UCSD-AML1 (cell line): Measurements from ENCODE around the gene PRR19.

Experiments used
- DNase-seq: peaks from one replicate; lab custom pipeline; 2025; ENCODE audit not compliant: unreplicated experiment; lab: John Stamatoyannopoulos, UW

Gene PRR19

DNA sequence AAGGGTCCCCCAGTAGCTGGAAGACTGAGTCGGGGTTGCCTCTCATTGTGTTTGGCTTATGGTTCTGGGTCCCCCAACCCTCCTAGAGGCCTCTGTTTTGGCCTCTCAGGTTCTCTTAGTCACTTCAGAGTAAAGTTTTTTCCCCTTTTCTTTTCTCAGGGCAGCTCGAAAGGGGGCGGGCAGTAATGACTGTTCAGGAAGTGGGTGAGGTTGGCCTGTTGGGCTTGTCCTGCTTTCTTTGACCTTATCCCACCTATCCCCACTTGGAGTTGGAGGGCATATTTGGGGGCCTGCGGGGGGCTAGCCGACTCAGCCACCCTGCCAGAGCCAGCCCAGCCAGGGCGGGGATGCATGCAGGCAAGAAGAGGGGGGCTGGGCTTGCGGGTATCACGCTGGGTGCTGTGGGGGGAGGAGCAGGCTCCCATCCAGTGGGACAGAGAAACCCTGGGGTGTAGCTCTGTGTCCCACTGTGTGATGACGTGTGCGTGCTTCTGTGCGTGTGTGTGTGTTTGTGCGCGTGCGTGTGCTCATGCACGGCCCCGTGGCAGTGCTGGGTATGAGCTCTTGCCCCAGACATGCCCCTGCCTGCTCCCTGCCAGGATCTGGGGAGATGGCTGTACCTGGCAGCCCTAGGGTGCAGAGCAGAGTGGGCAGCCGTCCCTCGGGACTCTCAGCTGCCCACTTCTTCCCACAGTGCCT is 31.4 kb upstream of the PRR19 start:
- DNase-seq: peak; percentile 47

DNA sequence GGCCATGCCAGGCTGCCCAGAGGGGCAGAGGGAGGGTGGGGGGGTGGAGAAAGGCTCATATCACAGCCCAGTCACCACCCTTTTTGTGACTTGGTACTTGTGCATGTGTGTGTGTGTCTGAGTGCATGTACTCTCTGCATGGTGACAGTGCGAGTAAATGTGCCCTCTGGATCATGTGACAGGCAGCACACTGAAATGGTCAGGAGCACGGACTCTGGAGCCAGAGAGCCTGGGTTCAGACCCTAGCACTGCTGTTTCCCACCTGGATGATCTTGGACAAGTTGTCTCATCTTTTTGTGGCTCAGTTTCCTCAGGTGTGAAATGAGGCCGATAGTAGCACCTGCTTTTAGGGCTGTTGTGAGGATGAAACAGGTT is 30.9 kb upstream of the PRR19 start:
- no peak for DNase-seq

DNA sequence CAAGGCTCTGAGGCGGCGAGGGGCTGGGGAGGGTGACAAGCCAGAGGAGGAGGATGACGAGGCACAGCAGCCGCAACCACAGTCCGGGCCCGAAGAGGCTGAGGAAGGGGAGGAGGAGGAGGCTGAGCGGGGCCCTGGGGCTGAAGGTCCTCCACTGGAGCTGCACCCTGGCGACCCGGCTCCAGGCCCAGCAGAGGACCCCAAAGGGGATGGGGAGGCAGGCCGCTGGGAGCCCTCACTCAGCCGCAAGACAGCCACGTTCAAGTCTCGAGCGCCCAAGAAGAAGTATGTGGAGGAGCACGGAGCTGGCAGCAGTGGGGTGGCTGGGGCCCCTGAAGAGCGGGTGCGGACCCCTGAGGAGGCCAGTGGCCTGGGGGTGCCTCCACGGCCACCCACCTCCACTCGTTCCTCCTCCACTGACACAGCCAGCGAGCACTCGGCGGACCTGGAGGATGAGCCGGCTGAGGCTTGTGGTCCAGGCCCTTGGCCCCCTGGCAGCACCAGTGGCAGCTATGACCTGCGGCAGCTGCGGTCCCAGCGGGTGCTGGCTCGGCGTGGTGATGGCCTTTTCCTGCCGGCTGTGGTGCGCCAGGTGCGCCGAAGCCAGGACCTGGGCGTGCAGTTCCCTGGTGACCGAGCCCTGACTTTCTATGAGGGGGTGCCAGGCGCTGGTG is 29.9 kb upstream of the PRR19 start:
- DNase-seq: no peak

DNA sequence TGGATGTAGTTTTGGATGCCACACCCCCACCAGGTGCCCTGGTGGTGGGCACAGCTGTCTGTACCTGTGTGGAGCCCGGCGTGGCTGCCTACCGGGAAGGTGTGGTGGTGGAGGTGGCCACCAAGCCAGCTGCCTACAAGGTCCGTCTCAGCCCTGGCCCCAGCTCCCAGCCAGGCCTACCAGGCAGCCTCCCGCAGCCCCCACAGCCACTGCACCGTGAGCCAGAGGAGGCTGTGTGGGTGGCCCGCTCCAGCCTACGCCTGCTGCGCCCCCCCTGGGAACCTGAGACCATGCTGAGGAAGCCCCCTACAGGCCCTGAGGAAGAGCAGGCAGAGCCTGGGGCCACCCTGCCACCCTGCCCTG is 29.4 kb upstream of the PRR19 start:
- DNase-seq: no peak

DNA sequence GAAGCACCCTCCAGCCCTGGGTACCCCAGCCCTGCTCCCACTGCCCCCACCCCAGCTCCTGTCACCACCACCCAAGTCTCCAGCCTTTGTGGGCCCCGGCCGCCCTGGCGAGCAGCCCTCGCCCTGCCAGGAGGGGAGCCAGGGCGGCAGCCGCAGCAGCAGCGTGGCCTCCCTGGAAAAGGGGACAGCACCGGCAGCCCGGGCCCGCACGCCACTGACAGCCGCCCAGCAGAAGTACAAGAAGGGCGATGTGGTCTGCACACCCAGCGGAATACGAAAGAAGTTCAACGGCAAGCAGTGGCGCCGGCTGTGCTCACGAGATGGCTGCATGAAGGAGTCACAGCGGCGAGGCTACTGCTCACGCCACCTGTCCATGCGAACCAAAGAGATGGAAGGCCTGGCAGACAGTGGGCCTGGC is 28.9 kb upstream of the PRR19 start:
- DNase-seq: no peak

DNA sequence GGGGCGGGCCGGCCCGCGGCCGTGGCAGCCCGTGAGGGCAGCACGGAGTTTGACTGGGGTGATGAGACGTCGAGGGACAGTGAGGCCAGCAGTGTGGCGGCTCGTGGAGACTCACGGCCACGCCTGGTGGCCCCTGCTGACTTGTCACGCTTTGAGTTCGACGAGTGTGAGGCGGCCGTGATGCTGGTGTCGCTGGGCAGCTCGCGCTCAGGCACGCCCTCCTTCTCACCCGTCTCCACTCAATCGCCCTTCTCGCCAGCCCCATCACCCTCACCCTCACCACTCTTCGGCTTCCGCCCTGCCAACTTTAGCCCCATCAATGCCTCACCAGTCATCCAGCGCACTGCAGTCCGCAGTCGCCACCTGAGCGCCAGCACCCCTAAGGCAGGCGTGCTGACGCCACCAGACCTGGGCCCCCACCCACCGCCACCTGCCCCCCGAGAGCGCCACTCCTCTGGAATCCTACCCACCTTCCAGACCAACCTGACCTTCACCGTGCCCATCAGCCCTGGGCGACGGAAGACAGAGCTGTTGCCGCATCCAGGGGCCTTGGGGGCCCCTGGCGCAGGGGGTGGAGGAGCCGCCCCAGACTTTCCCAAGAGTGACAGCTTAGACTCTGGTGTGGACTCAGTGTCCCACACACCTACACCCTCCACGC is 28.4 kb upstream of the PRR19 start:
- no peak for DNase-seq

DNA sequence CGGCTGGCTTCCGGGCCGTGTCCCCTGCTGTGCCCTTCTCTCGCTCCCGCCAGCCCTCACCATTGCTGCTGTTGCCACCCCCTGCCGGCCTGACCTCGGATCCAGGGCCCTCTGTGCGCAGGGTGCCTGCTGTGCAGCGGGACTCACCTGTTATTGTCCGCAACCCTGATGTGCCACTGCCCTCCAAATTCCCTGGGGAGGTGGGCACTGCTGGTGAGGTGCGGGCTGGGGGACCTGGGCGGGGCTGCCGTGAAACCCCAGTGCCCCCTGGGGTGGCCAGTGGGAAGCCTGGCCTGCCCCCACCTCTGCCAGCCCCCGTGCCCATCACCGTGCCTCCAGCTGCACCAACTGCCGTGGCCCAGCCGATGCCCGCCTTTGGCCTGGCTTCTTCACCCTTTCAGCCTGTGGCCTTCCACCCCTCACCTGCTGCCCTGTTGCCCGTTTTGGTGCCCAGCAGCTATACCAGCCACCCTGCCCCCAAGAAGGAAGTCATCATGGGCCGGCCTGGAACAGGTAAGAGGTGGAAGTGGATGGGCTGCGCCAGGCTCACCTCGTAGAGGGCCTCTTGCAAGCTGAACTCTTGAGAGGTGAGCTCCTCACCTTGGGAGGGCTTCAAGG is 27.8 kb upstream of the PRR19 start:
- no peak for DNase-seq

DNA sequence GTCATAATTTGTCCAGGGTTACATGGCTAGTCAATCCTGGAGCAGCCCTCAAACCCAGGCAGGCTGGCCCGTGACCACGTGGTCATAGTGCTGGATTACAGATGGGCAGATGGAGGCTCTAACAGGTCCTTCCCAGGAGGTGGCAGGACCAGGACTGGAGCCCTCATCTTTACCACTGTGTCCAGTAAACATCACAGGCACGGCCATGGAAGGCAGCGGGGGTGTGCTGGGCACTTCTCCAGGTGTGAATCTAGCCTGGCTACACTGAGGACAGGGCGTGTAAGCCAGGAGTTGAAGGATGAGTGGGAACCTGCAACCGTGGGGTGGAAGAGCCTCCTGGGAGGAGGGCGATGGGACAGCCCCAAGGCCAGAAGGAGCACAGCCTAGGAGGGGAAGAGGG is 26.8 kb upstream of the PRR19 start:
- DNase-seq: no peak

DNA sequence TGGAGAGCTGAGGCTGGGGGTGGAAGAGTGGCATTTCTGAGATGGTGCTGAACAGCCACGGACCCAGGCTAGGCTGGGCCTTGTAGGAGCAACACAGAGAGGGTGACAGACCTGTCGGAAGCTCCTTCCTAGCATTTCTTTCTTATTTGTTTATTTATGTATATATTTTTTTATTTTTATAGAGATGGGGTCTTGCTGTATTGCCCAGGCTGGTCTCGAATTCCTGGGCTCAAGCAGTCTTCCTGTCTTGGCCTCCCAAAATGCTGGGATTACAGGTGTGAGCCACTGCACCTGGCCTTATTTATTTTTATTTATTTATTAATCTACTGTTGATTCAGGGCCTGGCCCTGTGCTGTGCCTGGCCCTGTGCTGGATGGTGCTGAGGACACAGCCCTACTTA is 26.4 kb upstream of the PRR19 start:
- DNase-seq: no peak

DNA sequence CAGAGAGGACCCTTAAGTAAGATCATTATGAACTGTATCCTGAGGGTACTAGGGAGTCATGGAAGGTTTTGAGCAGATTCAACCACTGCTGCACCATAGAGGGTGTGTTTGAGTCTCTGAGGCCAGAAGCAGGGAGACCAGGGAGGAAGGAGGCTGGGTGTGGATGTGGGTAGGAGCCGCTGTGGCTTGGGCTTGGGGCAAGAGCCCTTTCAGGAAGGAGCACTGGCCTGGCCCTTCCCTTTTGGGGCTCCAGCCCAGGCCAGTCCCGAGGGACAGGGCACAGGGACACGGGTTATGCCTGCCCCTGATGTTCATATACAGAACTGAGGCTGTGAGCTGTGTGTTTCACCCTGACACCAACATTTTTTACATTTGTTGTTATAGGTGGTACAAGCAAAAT is 25.6 kb upstream of the PRR19 start:
- DNase-seq: no peak

DNA sequence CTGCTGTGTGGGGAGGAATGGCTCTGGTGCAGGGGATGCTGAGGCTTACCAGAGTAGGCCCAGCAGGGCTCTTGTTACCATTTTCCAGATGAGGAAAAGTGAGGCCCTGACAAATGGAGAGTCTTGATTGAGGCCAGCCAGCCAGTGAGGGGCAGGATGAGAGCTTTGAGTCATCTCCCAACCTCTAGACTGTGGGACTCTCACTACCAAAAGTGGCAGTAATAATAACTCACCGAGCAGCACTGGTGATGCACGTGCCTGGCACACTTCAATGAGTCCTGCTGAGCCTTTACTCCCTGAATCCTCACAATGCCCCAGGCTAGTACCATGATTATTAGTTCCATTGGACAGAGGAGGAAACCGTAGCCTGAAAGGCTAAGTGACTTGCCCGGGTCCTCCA is 25.1 kb upstream of the PRR19 start:
- DNase-seq: no peak

DNA sequence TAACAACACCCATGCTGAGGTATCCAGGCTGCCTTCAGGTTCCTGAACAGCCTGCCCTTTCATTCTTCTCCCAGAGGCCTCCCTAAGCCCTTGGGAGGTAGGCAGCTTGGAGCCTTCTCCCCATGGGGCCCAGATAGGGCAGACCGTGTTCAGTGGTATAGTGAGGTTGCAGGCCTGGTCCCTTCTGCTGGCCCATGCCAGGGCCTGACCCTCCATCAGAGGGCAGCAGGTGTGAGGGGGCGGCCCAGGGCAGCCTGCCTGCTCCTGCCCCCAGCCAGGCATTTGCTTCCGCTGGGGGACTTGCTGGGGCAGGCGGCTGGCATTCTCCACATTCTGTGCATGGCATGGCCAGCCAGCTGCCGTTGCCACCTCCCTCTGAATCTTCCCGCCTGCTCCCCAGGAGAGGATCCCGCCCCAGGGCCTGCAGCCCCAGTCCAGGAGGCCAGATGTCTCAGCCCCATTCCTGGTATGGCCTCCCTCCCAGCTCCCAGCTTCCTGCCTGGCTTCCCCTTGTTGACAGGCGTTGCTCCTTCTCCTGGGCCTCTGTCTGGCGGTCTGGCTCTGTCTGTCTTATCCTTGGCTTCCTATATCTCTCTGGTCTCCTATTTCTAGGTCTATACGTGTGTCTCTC is 24.0 kb upstream of the PRR19 start:
- DNase-seq: no peak

DNA sequence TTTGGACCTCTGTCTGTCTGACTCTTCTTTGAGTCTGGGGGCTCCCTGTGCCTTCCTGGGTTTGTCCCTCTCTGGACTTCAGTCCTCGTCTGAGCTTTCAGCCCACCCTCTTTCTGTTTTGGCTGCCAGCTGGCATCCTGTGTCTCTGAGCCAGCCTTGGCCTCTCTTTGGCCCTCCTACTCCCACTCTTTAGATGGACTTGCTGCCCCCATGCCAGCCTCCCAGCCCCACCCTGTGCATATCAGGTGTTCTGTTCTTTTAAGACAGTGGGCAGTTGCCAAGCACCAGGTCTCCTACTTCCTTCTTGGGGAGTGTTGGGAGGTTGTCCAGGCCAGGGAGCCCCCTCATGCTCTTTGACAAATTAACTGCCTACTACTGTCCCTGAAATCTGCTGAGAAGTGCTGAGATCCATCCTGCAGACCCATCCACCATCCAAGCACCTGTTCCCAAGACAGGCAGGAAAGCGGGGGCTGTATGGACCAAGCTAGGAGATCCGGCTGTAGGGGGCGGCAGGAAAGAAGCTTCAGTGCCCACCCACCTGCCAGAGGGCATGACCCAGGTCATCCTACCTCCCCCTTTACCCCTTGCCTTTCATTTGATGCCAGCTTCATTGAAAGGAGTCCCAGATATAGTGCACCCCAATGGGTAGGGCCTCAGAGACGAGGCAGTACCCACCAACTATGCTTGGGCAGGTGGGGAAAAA is 23.3 kb upstream of the PRR19 start:
- no peak for DNase-seq

DNA sequence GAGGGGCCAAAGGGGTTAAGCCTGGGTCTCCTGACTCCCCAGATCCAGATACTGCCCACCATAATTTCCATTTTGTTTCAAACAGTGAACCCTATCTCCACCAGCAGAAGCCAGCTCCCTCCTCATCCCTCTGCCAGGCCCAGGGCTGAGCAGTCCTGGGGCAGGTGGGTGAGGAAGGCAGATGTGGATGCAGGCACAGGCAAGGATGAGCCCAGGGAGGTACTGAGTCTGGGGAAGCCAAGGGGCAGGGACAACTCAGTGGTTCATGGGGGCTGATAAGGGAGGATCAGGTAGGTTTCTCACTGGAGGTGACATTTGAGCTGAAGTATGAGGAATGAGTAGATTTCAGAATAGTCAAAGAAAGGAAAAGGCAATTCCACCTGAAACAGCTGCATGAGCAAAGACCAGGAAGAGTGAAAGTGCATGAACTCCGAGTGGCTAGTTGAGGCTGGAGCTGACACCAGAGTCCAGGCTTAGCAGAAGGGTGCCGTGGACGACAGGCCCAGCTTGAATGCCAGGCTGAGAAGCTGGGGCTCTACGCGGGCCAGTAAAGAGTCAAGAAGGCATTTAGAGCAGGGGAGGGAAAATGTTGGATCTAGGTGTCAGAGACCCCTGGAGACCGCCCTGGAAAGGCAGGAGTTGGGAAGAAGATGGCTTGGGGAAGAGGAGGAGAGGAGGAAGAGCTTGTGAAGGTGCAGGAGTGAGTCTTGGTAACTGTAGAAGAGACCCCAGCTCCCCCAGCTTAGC is 22.6 kb upstream of the PRR19 start:
- DNase-seq: no peak

DNA sequence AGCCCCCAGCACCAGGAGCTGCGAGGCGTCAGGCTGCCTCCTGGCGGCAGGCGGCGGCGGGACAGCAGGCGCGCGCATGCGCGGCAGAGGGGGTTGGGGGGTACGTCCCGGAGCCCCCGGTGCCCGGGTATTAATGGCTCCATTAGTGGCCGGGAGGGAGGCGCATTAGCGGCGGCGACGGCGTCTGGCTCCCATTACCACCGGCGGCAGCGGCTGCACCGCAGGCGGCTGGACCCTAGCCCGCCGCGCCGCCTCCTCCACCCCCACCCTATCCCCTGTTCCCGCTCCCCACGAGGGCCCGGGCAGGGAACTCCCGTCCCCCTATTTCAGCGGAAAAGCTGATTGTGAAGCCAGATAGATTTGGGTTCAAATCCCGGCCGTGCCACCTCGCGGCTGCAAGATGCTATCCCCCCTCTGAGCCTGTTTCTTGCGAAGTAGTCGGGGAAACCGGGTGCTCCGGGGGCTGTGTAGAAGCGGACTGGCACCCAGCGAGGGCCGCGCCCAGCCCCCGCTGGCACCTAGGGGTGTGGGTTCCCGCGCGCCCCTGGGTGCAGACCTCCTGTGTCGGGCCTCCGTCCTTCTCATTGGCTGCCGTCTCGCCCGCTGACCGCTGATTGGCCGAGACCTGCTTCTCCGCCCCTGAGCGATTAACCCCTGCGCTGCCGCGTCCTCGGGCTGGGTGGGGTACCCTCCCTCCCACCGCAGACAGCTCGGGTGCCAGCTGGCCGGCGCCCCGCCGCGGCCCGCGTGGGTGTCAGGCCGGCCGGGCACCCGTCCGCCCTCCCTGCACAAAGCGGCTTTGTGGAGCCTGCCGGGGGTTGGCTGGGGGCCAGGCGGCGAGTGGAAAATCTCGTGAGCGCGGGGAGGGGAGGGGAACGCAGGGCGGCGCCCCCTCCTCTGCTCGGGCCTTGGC is 21.8 kb upstream of the PRR19 start:
- peak; percentile 81 for DNase-seq

DNA sequence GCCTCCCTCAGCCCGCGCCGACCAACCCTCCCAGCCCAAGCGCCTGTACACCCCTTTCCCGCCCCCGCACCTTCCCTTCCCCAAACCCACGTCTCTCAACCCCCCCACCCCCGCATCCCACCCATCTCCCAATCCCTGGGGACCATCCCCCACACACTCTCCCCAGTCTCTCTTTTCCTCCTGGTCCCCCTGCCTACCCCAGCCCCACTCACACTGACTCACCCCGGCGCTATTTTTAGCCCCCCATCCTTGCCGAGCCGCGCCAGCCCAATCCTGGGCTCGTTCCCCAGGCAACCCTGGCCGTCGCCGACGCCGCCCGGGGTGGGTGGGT is 21.2 kb upstream of the PRR19 start:
- DNase-seq: no peak

DNA sequence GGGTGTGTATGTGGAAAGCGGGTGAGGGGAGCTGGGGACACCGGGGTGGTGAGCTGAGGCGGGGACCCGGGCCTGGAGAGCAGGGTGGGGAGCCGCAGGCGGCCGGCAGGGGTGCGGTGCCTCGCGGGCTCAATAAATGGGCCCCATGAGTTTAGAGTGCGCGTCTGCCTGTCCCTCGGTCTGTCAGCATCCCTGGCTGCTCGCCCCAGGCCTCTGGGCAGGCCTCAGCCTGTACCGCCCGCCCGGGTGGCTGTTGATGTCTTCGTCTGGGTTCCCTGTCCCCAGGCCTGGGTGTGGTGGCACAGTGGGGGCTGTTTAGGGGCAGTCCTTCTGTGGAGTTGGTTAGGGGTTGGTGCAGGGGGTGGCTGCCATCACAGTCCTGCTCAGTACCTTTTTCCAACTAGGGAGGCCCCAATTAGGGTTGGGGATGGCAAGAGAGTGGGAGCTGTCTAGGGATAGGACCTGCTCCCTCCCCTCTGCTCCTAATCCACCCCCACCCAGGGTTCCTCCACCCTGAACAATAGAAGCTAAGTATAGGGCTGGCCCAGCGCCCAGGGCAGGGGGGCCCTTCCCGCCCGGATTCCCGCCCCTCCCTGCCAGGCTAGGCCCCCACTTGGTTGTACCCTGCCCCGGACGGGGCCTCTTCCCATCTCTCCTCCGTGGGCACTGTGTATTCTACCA is 20.6 kb upstream of the PRR19 start:
- no peak for DNase-seq

DNA sequence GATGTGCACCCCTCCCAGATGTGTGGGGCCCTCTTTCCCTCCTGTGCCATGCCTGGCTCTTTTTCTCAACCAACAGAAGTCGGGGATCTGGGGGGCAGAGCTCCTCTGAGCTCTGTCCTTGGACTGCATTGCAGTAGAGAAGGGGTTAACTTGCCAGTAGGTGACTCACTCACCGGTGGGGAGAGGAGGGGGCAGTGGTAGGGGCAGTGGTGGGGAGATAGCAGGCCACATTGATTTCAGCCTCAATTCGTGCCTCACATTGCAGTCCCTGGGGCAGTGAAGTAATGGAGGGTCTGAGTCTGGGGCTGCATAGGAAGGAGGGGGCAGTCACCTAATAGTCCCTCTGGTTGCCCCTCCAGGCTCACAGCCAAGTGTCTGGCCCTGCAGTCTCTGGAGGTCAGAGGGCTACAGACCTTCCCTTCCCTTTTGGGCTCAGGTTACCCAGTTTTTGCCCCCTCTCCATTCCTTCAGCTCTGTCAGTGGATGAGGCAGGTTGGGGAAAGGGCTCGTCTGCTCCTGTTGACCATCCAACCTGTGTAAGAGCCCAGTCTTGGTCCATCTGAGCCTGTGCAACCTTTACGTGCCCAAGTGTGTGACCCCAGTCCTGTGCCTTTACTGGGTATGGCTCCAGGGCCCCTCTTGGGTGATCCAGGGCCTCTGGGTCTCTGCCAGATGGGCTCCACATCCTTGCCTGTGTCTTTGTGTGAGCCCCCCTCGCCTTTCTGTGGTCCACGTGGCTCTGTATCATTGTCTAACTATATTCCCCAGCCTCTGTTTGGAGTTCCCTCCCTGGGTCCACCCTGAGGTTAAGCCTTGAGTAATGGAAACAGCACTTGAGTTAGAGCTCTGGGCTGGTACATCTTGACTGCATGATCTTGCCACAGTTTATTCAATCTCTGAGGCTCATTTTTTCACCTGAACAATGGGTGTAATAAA is 19.8 kb upstream of the PRR19 start:
- no peak for DNase-seq
